Endothelial cell of hepatic sinusoid (primary cell): ENCODE measurements around the gene TMIE.
"Not testable (repeated sequence)": the region's sequence is repeated elsewhere in the genome, so short reads cannot be mapped to it uniquely, and the experiment has no call there.

Experiments used
- in situ Hi-C: cut with HindIII; loops from 2 replicates; pipeline ENCODE4 v1.10.0; 2017; ENCODE audit warnings: low sequenced_read_pairs

TMIE gene

DNA sequence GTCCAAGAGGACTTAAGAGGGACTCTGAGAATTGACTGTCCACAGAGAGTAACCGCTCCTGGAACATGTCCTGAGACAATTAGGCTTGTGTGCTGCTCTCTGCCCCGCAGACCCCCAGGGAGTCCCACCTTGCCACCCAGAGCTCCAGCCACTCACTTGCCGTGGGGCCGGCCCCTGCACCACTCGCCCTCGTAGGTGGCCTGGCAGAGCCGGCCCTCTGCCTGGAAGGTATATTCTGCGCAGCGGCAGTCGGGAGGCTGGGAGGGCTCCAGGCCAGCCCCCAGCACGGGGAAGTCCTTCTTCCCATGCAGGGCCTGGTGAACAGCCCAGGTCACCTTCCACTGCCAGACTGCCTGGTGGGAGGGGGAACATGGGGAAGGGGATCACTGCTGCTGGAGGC, 18.2 kb upstream of the TMIE start:
- in situ Hi-C loops, result no loop called here

DNA sequence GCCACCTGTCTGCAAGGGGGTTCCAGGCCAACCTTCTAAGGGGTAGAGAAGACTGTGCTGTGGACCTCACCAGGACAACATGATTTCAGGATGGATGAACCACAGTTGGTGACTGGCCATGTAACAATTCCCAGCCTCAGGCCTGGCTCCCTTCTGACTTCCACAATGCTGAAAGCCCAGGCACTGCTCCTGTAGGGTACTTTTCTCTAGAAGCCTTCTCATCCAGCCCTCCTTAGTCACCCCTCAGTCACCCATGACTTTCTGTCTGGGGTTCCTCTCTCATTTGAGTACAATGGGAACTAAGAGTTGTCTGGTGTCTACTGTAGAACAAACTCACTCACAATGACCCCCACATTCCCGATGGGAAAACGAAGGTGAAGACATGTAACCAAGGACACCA, 16.3 kb upstream of the TMIE start:
- in situ Hi-C loops, result no loop called here

DNA sequence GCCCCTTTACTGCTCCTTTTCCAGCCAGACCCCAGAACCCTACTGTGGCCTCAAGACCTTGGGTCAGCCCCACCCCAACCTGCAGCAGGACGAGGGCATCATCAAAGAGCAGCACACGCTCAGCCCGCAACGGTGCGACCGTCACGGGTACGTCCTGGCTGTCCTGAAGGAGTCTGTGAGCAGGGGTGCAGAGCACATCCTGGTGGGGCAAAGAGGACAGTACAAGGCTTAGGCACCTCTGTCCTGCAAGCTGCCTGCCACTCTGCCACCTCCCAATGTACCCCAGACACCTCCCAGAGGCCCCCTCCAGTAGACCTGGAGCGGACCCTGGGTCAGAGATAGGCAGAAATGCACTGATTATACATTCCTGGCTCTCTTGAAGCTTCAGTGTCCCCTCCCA, 15.7 kb upstream of the TMIE start:
- in situ Hi-C loops, result no loop called here

DNA sequence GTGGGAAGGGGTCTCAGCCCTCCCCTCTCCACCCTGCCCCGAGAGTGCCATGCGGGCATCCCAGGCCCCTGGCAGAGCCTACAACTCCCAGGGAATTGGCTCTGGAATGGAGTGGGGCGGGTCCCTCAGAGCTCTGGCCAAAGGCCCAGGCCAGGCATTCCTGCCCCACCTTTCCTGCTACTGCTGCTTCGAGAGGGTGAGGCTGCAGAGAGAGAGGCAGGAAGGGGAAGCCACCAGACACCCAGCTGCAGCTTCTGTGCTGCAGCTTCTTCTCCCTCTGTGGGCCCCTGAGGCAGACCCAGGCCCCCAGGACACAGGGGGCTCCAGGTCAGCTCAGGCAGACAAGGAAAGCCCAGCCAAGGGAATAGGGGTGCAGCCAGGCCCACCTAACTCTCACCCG, 10.4 kb upstream of the TMIE start:
- in situ Hi-C loops, result no loop called here

DNA sequence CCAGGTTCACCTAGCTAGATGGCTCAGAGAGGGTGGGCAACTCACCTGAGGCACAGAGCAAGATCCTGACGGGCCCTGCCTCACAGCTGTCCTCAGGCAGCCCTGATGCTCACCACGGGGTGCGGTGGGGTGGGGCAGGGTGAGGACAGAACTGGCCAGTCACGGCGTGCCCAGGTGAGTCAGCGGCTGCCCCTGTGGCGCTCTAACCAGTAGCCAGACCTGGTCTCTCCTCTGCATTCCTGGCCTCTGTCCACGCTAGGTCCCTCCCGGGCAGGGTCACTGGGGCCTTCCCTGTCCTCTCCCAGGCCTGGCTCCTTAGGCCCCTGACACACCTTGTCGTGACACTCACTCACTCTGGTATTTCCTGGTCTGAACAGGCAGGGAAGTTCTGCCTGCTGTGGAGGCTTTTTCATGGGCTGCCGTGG, 8.6 kb upstream of the TMIE start:
- in situ Hi-C loops, result no loop called here

DNA sequence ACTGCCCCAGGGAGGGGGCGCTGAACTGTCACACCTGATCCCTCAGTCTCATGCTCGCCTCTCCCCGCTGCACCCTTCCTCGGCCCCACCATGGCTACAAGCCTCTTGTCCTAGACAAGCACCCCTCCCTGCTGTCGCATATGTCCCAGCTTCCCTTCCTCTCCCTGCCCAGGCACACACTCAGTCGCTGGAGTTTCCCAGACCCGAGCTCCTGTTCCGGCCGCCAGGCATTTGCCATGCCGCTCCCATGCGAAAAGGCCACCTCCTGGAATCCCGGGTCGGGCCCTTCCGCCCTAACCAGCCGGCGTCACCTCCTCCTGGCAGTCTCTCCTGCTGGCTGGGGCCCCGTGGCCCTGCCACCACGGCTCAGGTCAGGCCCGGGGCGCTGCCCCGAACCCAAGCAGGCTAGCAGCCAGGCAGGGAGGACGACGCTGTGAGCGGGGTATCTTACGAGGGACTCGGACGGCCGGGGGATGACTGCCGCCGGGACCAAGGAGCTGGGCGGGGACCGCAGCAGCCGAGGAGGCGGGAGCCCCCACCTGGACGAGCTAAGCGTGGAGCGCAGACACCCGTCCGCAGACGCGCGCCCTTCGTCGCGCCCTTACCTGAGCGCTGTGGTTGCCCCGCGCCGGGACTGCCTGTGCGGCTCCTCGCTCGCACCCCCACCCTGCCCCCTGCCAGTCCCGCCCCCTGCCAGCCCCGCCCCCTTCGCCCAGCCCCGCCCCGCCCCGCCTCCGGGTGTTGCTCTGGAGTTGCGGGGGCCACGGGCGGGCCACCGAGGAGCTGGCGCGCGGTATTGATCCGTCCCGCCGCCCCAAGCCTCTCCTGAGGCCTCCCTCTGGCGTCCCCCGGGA, 7.9 kb upstream of the TMIE start, which contains the start of gene ALS2CL:
ALS2CL (minus strand) TSS at position 642 of the 854 bp plus-strand sequence. CDS start 4,239 bp downstream, outside the sequence.
- in situ Hi-C loops, result no loop called here

DNA sequence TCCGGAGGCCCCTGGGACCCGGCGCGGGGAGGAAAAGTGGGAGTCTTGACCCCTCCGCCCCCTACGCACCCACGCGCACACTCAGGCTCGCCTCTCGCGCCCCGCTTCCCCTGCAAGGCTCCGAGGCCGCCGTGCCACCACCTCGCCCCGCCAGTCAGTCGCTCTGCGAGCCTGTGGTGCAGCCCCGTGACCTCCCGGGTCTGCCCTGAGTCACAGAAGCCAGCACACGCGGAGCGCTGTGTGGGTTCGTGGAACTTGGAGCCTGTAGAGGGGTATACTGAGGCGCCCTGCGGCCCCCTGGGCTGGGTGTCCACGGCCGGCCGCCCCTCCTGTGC, 7.3 kb upstream of the TMIE start:
- in situ Hi-C loops, result no loop called here

DNA sequence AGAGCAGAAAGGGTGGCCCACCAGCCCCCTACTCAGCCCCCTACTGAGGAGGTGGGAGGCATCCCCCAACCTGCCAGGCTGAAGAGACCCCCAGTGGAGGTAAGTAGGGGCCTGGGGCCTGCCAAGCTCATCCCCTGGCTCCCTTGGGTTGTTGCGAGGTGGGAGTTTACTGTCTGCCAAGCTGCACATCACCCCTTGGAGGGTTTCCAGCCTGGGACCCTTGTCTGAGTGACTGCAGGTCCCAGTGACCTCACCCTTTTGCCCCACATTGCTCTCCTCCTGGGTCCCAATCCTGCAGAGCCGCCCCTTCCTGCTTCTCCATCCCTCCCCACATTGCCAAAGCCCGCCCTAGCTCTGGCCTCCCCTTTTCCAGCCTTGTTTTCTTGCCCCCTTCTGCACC, 6.7 kb upstream of the TMIE start:
- in situ Hi-C loops, result no loop called here

DNA sequence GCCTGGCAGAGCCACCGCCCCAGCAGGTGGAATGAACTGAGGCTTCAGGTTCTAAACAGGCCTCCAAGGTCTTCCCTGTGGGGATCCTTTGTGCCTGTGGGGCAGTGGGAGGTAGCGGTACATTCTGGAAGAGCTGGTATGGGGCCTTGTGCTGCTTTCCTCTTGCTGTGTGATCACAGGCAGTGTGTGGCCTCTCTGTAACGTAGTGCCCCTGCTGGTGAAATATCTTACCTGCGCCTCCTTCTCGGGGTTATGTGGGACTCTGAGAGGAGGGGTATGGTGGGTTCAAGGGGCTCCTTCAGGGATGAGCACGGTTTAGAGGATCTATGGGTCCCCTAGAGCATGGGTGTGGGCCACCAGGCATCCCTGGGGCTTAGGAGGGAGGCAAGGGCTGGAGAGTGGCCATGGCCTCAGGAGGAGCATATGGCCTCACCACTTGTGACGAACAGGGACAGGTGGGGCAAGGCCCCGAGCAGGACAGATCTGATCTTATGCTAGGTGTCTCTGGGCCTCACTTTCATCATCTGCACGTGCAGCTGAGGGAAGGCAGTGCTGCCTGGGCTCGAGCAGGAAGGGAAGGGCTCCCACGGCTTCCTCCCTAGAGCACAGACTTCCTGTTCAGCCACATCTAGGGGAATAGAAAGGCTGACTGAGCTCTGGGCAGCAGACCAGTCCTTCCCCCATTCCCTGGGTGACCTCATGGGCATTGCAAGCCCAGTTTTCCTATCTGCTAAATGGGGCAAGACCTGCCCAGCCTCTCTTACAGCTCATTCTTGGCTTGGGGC, 5.8 kb upstream of the TMIE start:
- in situ Hi-C loops, result loop anchor here (5.0 kb wide), 2 partner anchors 63 to 102 kb away; no protein-coding TSS in a partner anchor

DNA sequence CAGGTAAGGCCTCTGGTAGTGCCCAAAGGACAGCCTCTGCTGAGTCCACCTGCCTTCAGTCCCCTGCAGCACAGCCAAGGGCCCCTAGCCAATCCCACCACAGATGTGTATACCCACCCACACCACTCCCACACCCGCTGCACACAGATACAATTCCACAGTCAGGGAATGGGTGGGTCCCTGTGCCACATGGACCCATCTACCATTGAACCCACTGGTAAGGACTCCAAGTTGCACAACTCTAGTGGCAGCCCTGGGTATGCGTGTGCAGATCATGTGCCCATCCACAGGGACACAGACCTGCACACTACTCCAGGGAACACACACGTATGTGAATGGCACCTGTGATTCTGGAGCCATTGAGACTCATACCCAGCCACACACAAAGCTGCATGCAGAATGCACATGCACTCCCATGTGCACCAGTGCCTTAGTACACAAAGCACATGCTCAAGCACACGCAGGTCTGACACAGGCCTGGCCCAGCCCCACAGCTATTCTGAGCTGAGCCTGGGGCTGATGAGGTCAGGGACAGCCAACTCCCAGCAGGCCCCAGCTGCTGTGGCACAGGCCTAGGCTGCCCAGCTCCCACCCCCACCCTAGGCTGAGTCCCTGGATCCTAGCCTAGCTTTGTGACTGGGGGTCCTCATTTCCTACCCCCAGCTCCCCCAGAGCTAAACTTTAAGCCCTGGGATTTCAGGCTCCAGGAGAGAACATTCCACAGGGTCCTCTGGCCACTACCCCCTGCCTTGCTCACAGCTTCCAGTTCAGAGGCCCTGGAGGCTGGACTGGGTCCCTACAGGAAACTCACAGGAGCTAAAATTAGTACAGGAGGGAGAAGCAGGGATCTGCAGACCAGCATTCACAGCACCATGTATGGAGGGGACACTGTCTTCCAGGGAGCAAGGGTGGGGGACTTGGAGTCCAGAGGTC, 5.0 kb upstream of the TMIE start:
- in situ Hi-C loops, result loop anchor here (5.0 kb wide), 2 partner anchors 64 to 101 kb away; no protein-coding TSS in a partner anchor

DNA sequence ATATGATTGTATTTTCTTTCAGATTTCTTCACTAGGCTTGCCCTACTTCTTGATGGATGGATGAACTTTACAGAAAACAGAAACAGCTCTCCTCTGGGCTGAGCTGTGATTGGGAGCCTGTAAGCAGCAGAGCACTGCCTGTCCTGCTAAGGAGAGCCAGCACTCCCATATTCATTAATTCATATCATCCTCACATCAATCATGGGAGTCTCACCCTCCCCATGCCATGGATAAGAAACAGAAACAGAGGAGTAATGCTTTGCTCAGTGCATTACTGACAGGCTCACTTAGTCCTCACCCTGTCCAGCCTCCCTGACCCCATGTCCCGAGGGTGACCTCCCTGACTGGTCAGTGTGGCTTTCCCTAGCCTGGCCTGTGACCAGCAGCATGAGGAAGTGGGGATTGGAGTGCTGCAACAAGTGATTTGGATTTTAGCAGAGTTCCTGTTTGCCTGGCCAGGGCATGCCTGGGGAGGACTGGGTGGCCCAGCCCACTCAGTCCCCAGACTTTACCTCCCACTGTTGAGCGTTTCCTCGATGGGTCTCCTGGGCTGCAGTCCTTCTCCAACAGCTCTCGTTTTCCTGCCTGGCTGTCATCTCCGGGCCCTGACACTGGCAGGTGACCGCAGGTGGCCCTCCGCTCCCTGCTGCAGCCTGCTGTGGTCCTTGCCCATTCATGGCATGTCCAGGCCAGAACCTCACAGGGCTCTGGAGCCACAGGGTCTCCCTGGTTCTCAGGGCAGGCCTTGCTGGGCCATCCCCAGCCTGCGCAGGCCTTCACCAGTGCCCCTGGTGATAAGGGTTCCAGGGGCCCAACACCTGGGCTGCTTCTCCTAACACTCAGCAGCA, 1.3 kb upstream of the TMIE start:
- in situ Hi-C loops, result loop anchor here (5.0 kb wide), 2 partner anchors 68 to 97 kb away; no protein-coding TSS in a partner anchor

DNA sequence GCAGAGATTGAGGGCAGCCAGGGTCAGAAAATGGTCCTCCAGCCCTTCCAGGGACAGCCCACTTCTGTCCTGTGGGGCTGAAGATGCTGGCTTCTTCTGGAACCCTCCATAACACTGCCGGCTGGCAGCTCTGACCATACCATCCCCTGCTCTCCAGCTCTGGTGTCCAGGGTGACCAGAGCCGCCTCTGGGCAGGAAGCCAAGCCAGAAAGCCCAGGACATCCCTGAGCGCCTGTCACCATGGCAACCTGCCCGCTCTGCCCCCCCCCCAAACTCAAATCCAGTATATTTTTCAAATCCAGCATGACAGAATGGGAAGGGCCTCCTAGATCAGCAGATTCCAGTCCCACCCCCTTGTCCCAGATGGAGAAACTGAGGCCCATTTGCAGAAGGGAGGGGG, 420 bp upstream of the TMIE start:
- in situ Hi-C loops, result no loop called here

DNA sequence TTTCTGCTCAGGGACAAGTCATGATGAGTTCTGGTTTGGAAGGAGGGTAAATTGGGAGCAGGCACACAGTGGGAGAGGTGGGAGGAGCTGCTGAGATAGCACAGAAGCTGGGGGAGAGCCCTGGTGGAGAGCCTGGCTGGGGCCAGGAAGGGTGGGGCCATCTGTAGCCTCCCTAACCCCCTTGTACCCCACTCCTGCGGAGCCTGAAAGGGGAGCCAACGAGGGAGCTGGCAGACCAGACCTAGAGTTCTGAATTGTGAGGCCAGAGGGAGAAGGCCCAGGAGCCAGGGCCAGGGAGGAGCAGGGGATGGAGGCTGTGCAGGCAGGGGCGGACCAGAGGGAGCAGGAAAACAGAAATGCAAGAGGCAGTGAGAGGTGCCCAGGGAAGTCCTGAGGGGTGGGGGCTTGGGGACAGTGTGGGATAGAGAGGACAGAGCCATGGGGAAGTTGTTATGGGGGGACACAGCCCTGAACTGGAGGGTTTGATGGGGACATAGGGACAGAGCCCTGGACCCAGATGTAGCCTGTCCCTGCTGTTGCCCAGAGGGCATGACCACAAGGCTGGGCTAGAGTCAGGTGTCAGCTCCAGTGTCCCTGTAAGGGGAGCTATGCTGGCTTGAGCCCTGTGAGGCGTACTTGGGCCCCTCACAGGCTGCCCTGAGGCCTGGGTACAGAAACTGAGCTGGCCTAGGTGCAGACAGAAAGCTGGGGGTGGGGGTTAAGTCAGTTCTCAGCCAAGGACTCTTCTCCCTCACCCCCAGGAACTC, 1.2 kb downstream of the TMIE start:
- in situ Hi-C loops, result no loop called here

DNA sequence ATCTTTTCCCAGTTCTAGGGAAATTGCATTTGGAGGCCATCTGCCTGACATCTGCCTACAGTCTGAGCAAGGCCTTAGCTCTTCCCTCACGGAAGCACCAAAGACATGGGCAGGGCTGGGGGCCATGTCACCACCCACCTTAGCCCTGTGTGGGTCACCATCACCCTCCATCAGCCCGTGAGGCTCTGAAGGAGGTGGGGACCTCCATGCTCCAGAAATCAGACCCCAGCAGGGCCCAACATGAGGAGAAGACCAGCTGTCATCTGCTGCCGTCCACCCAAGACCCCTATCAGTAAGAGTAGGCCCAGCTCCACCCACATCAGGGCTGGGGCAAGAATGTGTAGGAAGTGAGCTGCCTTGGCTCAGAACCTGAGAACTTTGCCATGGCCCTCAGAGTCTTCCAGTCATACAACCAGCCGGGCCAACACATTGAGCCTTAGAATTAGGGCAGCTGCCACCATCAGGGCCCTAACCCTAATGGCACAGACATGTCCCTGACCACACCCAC, 1.9 kb downstream of the TMIE start:
- in situ Hi-C loops, result no loop called here

DNA sequence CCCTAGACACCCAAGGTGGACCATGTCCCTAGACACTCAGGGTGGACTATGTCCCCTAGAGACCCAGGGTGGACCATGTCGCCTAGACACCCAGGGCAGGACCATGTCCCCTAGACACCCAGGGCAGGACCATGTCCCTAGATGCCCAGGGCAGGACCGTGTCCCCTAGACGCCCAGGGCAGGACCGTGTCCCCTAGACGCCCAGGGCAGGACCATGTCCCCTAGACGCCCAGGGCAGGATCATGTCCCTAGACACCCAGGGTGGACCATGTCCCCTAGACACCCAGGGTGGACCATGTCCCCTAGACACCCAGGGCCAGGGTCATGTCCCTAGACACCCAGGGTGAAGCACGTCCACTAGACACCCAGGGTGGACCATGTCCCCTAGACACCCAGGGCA, 3.2 kb downstream of the TMIE start:
- in situ Hi-C loops, result not testable (repeated sequence)

DNA sequence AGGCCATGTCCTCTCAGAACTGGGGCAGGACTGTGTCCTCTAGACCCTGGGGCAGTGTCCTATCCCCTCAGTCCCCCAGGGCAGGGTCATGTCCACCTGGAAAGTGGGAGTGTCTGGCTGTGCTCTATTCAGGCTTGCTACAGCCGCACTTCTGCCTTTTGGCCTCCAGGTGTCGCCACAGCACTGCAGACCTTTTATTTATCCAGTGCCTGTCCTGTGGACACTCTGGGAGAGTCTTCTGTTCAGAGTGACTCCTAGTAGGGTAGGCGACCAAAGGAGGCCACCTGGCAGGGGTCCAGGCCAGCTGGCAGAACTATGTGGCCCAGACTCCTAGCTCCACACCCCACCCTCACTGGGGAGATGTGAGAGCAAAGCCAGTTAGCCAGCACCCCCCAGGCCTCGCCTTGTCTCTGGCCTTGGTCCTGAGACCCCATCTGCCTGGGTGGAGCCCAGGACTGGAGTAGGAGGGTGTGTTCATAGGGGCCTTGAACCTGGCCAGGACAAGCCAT, 3.9 kb downstream of the TMIE start:
- in situ Hi-C loops, result no loop called here

DNA sequence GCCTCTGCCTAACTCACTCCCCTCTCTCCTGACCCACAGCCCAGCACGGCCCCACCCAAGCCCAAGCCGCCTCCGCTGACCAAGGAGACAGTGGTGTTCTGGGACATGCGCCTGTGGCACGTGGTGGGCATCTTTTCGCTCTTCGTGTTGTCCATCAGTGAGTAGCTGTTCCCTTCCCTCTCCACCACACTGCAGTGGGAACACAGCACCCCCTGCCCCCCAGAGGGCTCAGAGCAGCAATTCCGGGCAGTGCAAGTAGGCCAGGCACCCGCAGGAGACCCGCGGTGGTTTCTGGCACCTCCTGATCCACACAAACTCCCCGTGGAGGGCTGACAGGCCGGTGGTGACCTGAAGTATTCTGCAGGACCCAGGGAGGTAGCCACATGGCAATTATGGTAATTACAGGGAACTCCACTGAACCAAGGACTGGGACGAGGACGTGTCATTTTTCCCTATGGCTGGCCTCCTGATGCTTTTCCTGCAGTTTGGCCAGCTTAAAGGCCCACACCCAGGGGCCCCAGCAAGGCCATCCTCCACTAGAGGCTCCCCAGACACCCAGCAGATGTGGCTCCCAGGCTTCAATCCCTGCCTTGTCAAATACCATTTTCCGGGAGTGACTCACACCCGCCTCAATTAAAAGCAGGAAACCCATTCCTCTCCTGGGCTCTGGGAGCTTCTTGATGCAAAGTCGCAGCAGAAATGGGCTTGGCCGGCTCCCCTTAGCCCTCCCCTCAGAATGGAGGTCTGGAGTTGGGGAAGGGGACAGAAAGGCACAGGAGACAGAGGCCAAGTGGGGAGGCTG, 4.8 kb downstream of the TMIE start:
- in situ Hi-C loops, result no loop called here
